ENCODE results near the gene MAS1.

GRCh38 chr6:159878341-159878740 lies 12.4 kb upstream of the MAS1 start:
- TF ChIP-seq POLR2A (IDR thresholded peaks at IDR 0.05; ENCODE audit: low read depth, low read length) (no peak), TAF1 (IDR thresholded peaks at IDR 0.05; ENCODE audit: borderline replicate concordance, low read depth, low read length) (no peak), POLR2AphosphoS5 (IDR thresholded peaks at IDR 0.05; ENCODE audit: low read depth, low read length) (no peak)

All from GM12892 (cell line).